Osteocyte (in vitro differentiated cells): ENCODE measurements around the gene BEST1. TPM values are rescaled to one million over a fixed set of nuclear protein-coding genes. Genes with fewer than 3 reads are reported as not detected.

Experiments used
- DNase-seq: peaks from one replicate; pipeline ENCODE4 v3.0.0; 2021; ENCODE audit warnings: mixed read lengths; ENCODE audit not compliant: unreplicated experiment; ENCODE audit errors: extremely low spot score
- H3K27ac Mint-ChIP-seq: one replicate; pipeline ENCODE4 v1.8.0; 2021; ENCODE audit warnings: mild to moderate bottlenecking, mixed read lengths; ENCODE audit not compliant: unreplicated experiment
- H3K27me3 Mint-ChIP-seq: one replicate; pipeline ENCODE4 v1.8.0; 2021; ENCODE audit warnings: mixed read lengths; ENCODE audit not compliant: unreplicated experiment
- H3K36me3 Mint-ChIP-seq: one replicate; pipeline ENCODE4 v1.8.0; 2021; ENCODE audit warnings: mixed read lengths; ENCODE audit not compliant: unreplicated experiment
- H3K4me1 Mint-ChIP-seq: one replicate; pipeline ENCODE4 v1.8.0; 2021; ENCODE audit warnings: mixed read lengths; ENCODE audit not compliant: unreplicated experiment
- H3K4me3 Mint-ChIP-seq: one replicate; pipeline ENCODE4 v1.8.0; 2021; ENCODE audit warnings: mild to moderate bottlenecking, moderate library complexity, mixed read lengths; ENCODE audit not compliant: unreplicated experiment
- H3K9me3 Mint-ChIP-seq: one replicate; pipeline ENCODE4 v1.8.0; 2021; ENCODE audit warnings: mixed read lengths; ENCODE audit not compliant: unreplicated experiment
- total RNA-seq: library from RNA; stranded (reverse); gene quantifications from 2 replicates; pipeline ENCODE4 v1.2.1, GENCODE V29; 2021
- TF ChIP-seq, protein P1 (sequence below): fragments of 200-600 bp; sonication (generic); IDR thresholded peaks from 2 replicates; pipeline ENCODE4 v1.5.0; 2021; ENCODE audit warnings: antibody characterized with exemption, mild to moderate bottlenecking, moderate library complexity

BEST1 gene
- total RNA-seq, 1 donor from 2014 or later: 0.81 TPM

DNA sequence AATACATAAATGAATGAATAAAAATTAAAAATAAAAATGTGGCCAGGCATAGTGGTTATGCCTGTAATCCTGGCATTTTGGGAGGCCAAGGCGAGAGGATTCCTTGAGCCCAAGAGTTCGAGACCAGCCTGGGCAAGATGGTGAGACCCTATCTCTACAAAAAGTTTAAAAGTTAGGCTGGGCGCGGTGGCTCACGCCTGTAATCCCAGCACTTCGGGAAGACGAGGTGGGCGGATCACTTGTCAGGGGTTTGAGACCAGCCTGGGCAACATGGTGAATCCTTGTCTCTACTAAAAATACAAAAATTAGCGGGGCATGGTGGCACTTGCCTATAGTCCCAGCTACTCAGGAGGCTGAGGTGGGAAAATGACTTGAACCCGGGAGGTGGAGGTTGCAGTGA is 9.7 kb upstream of the BEST1 start:
- Mint-ChIP-seq H3K9me3 (peaks cover 12% of the 10 kb centered on the region), H3K4me3 (no peak overlapping the region), H3K36me3 (no peaks in the 10 kb centered on the region), H3K4me1 (no peaks in the 10 kb centered on the region), H3K27ac (no peak overlapping the region), H3K27me3 (peaks cover 37% of the 10 kb centered on the region)
- no peak for DNase-seq
- TF ChIP-seq, protein P1, sequence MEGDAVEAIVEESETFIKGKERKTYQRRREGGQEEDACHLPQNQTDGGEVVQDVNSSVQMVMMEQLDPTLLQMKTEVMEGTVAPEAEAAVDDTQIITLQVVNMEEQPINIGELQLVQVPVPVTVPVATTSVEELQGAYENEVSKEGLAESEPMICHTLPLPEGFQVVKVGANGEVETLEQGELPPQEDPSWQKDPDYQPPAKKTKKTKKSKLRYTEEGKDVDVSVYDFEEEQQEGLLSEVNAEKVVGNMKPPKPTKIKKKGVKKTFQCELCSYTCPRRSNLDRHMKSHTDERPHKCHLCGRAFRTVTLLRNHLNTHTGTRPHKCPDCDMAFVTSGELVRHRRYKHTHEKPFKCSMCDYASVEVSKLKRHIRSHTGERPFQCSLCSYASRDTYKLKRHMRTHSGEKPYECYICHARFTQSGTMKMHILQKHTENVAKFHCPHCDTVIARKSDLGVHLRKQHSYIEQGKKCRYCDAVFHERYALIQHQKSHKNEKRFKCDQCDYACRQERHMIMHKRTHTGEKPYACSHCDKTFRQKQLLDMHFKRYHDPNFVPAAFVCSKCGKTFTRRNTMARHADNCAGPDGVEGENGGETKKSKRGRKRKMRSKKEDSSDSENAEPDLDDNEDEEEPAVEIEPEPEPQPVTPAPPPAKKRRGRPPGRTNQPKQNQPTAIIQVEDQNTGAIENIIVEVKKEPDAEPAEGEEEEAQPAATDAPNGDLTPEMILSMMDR: no peak

DNA sequence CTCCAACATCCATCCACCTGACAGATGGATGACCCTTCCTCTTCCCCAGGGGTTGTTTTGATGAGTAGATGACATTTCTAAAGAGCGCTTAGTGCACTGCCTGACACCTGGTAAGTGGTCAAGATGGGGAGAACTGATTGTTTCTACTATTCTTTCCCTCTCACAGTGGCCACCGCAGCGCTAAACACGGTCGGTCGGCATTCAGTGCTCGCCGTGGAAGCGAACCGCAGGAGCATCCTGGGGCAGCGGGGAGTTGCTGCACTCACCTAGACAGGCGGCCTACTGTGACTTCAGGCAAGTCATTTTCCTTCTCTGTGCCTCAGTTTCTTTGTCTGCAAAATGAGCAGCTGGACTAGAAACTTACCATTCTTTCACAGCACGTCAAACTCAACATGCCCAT is 5.0 kb upstream of the BEST1 start:
- Mint-ChIP-seq H3K4me3 (no peak overlapping the region), H3K27me3 (peaks cover 24% of the 10 kb centered on the region), H3K4me1 (peaks cover 31% of the 10 kb centered on the region), H3K9me3 (no peaks in the 10 kb centered on the region), H3K27ac (no peak overlapping the region), H3K36me3 (no peaks in the 10 kb centered on the region)
- peak; percentile 78 for DNase-seq
- TF ChIP-seq, protein P1: no peak

GRCh38 chr11:61946894-61947293 is 3.3 kb upstream of the BEST1 start:
- TF ChIP-seq, protein P1: no peak
- Mint-ChIP-seq H3K4me3 (no peak overlapping the region), H3K27me3 (peaks cover 21% of the 10 kb centered on the region), H3K36me3 (no peaks in the 10 kb centered on the region), H3K27ac (peak overlapping the region; percentile 84), H3K4me1 (peaks cover 34% of the 10 kb centered on the region), H3K9me3 (no peaks in the 10 kb centered on the region)
- DNase-seq: peak; percentile 10

- peak; percentile 96 for DNase-seq
- TF ChIP-seq, protein P1: peak; percentile 97
- H3K4me3 Mint-ChIP-seq: no peak overlapping the region
- no peaks in the 10 kb centered on the region for H3K9me3 Mint-ChIP-seq
- peaks cover 18% of the 10 kb centered on the region for H3K27me3 Mint-ChIP-seq
- peaks cover 34% of the 10 kb centered on the region for H3K4me1 Mint-ChIP-seq
- H3K36me3 Mint-ChIP-seq: no peaks in the 10 kb centered on the region
- H3K27ac Mint-ChIP-seq: peak overlapping the region; percentile 84
These were observed 2.5 kb upstream of the BEST1 start for GRCh38 chr11:61947486-61948210.

DNA sequence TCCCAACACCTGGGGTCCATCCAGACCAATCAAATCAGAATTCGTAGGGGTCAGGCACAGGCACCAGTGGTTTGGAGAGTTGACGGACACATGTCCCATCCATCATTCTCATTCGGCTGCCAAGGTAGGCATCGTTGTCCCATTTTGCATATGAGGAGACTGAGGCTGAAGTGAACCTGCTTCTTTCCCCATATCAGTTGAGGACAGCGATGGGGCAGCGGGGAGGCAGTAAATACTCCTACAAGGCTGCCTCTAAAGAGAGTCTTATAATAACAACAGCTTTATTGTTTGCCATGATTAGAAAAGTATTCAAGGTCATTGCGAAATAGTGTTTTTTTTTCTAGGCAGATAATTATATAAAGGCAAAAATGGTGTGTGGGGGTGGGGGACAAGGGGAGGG is 1.6 kb upstream of the BEST1 start:
- Mint-ChIP-seq H3K36me3 (no peaks in the 10 kb centered on the region), H3K27ac (peak overlapping the region; percentile 94), H3K4me1 (peaks cover 34% of the 10 kb centered on the region), H3K4me3 (no peak overlapping the region), H3K9me3 (no peaks in the 10 kb centered on the region), H3K27me3 (peaks cover 11% of the 10 kb centered on the region)
- peak; percentile 44 for DNase-seq
- TF ChIP-seq, protein P1: no peak
